ENCODE results near the gene MKKS. TPM values are rescaled to one million over a fixed set of nuclear protein-coding genes. Genes with fewer than 3 reads are reported as not detected.

MKKS gene
- total and polyA plus RNA-seq, 10 of the 15 experiments (the other 5 are each of a cell fraction or from before 2014, with no cell fraction given) = 4.3 to 17.9 (median 7.7) TPM

- TF ChIP-seq FOXK2 (IDR thresholded peaks at IDR 0.05) = no peak
- TF ChIP-seq POLR2AphosphoS2 (IDR thresholded peaks at IDR 0.05; ENCODE audit: low read depth, low read length) = no peak
Observed at GRCh38 chr20:10469056-10469455, 35.0 kb upstream of the MKKS start (continued).

- Histone ChIP-seq H3K27me3 (replicated peaks in 1 of 2; ENCODE audit: control insufficient read depth in 2 of 2, insufficient read depth in 2 of 2, low read length in 1 of 2) (no peaks in the 10 kb centered on the region), H4K20me1 (ENCODE audit: control insufficient read depth, insufficient read depth) (no peaks in the 10 kb centered on the region), H3K27ac (ENCODE audit: control insufficient read depth, insufficient read depth) (no peak overlapping the region), H3K9me3 (replicated peaks; ENCODE audit: control insufficient read depth, insufficient read depth, low read length) (no peaks in the 10 kb centered on the region; the same call in 2 of the 3 replicates), H2AFZ (ENCODE audit: control insufficient read depth, low read depth, low read length) (no peak overlapping the region), H3K9ac (ENCODE audit: control insufficient read depth, insufficient read depth, low read length) (no peak overlapping the region), H3K4me1 (ENCODE audit: control insufficient read depth, insufficient read depth, low read length) (no peaks in the 10 kb centered on the region), H3K4me2 (ENCODE audit: control insufficient read depth, insufficient read depth) (no peak overlapping the region), H3K79me2 (ENCODE audit: control insufficient read depth, insufficient read depth, low read length) (peaks cover 3% of the 10 kb centered on the region; the same call in 1 of the 2 replicates), H3K36me3 (ENCODE audit: control insufficient read depth in 2 of 2, insufficient read depth in 2 of 2, low read length in 1 of 2) (no peaks in the 10 kb centered on the region), H3K4me3 (no peak overlapping the region)
- no peak for TF ChIP-seq YY1 (IDR thresholded peaks at IDR 0.05; ENCODE audit: low read depth, low read length)
- no peak for TF ChIP-seq NR2C2 (IDR thresholded peaks at IDR 0.05; ENCODE audit: borderline replicate concordance, control insufficient read depth, insufficient read length, low read depth)
- TF ChIP-seq BACH1 (IDR thresholded peaks at IDR 0.05; ENCODE audit: borderline replicate concordance) = no peak
- TF ChIP-seq MEF2B (IDR thresholded peaks at IDR 0.05; ENCODE audit: partially characterized antibody, poor library complexity, severe bottlenecking) = no peak
- no peak for TF ChIP-seq RBBP5 (conservative IDR thresholded peaks at IDR 0.05)
- no peak for TF ChIP-seq DPF2 (IDR thresholded peaks at IDR 0.05)
- no peak for TF ChIP-seq MEF2A (IDR thresholded peaks at IDR 0.05; ENCODE audit: insufficient read depth, low read depth, low read length)
- TF ChIP-seq PAX5 (IDR thresholded peaks at IDR 0.05; ENCODE audit: borderline replicate concordance, low read depth, low read length) = no peak
- no peak for TF ChIP-seq CHD2 (IDR thresholded peaks at IDR 0.05; ENCODE audit: borderline replicate concordance, low read depth, low read length)
- TF ChIP-seq ZNF592 (IDR thresholded peaks at IDR 0.05) = no peak
- TF ChIP-seq NFIC (IDR thresholded peaks at IDR 0.05; ENCODE audit: low read depth, low read length) = no peak
- no peak for TF ChIP-seq POU2F2 (IDR thresholded peaks at IDR 0.05; ENCODE audit: borderline replicate concordance, low read depth, low read length)
- no peak for TF ChIP-seq RAD21 (IDR thresholded peaks at IDR 0.05; ENCODE audit: insufficient read depth, low read depth, low read length)
- no peak for TF ChIP-seq SUPT20H (IDR thresholded peaks at IDR 0.05; ENCODE audit: borderline replicate concordance, control insufficient read depth, low read depth, low read length)
- TF ChIP-seq CBX3 (IDR thresholded peaks at IDR 0.05; ENCODE audit: borderline replicate concordance, low read depth) = no peak
- no peak for TF ChIP-seq FOXK2 (IDR thresholded peaks at IDR 0.05)
- TF ChIP-seq CREM (IDR thresholded peaks at IDR 0.05; ENCODE audit: low read depth) = no peak
- no peak for TF ChIP-seq CBX5 (IDR thresholded peaks at IDR 0.05; ENCODE audit: low read depth)
- no peak for TF ChIP-seq BHLHE40 (IDR thresholded peaks at IDR 0.05; ENCODE audit: borderline replicate concordance in 1 of 2, low read depth in 2 of 2, low read length in 1 of 2)
- TF ChIP-seq RCOR1 (conservative IDR thresholded peaks at IDR 0.05; ENCODE audit: low read depth, low read length) = no peak
- ChIA-PET SMC1A (ENCODE audit: uncharacterized antibody, unreplicated experiment) (interaction anchor here (0.6 to 3.0 kb wide), 11 partner anchors 9 to 219 kb away, joined by 3 to 16 read pairs (median 4); partner anchors contain the start of gene MKKS), CTCF (interaction anchor here (0.7 to 2.5 kb wide), 16 partner anchors 8 to 737 kb away, joined by 3 to 8 read pairs (median 4); no protein-coding TSS in a partner anchor), RAD21 (ENCODE audit: unreplicated experiment) (interaction anchor here (1.1 kb wide), 1 partner anchor 67 kb away, joined by 4 read pairs; no protein-coding TSS in a partner anchor), POLR2A (interaction anchor here (0.5 to 0.6 kb wide), 3 partner anchors 22 to 204 kb away, joined by 4 read pairs; no protein-coding TSS in a partner anchor)
- intact Hi-C loops (cut with micrococcal nuclease; ENCODE audit: unreplicated experiment) = loop anchor here (5.0 kb wide), 1 partner anchor 84 kb away; no protein-coding TSS in a partner anchor
- in situ Hi-C loops (cut with MboI) = no loop called here
- FAIRE-seq = no peak
- BruUV-seq (replicated peaks) = no TSS peak
- 11% methylated on average over 2 of the region's 2 CpGs for whole genome bisulfite sequencing (ENCODE audit: insufficient coverage, insufficient replicate concordance, low lambda C conversion rate, missing lambda C conversion rate)
- ATAC-seq = no peak
- DNase-seq (ENCODE audit: low read depth, low spot score) = no peak
Observed at GRCh38 chr20:10468340-10468845, 34.4 kb upstream of the MKKS start.

Measured in GM12878 (cell line).